Loucy (cell line): ENCODE data around the gene INKA1.

Experiments
- CTCF ChIP-seq: fragments of 200-600 bp; sonication (generic); conservative IDR thresholded peaks from 2 replicates; pipeline ENCODE4 v1.5.1; 2014; ENCODE audit warnings: mild to moderate bottlenecking, antibody characterized with exemption, low read length
- EZH2phosphoT487 ChIP-seq: fragments of 200-600 bp; IDR thresholded peaks from 2 replicates; pipeline ENCODE4 v1.6.1; 2018; ENCODE audit warnings: antibody characterized with exemption, mild to moderate bottlenecking, moderate library complexity, borderline replicate concordance

GRCh38 chr3:49826016-49826415 lies 23.0 kb downstream of the INKA1 start:
- TF ChIP-seq CTCF = no peak
- TF ChIP-seq EZH2phosphoT487 = no peak
